GM21786 (cell line): Measurements from ENCODE around the gene NPM3.

ENCODE experiments used
- ATAC-seq: cut with Tn5 transposase; IDR thresholded peaks from one replicate; pipeline ENCODE4 v1.9.1; 2021; ENCODE audit not compliant: unreplicated experiment

Gene NPM3

DNA sequence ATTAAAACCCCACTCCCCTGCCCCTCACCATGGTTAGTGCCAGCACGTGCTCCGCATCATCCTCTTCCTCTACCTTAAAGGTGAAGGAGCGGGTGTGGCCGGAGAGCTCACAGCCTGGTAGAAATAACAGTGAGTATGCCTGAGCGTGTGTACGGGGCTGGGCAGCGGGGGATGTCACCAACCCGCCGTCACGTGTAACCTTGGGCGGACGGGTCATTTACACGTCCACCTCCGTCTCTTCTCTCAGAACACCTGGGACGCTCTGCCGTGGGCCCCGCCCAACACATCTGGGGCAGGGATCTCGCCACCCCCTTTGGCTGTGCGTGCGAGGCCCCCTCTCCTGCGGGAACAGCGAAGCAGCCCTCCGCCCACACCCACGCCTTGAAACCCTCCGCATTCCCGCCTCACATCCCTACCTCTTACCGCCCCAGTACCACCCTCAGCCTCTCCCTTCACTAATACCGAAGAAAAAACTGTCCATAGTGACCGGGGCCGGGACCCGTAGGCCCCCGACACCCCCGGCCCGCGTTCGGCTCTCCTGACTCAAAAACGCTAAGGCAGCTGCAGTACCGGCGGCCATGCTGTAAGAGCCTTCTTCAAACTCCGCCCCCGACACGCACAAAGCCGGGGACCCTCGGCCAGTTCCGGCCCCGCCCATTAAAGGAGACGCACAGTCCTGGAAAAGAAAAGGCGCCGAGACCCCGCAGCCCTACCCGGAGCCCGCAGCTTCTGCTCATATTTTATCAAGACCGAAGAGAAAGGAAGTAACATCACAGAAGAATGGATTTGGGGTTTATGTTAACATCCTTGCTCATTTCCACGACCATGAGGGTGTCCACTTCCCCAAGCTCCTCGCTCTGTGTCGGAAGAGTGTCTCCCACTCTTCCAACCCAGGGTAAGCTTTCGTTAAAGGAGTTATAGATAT lies at the start of gene NPM3:
TSS of gene NPM3 (minus strand) at position 636 of the 925 bp plus-strand sequence. CDS start at position 580, 56 bp downstream.
- peak; percentile 75 for ATAC-seq

GRCh38 chr10:101832325-101832771 lies 49.1 kb upstream of the NPM3 start:
- ATAC-seq: no peak

DNA sequence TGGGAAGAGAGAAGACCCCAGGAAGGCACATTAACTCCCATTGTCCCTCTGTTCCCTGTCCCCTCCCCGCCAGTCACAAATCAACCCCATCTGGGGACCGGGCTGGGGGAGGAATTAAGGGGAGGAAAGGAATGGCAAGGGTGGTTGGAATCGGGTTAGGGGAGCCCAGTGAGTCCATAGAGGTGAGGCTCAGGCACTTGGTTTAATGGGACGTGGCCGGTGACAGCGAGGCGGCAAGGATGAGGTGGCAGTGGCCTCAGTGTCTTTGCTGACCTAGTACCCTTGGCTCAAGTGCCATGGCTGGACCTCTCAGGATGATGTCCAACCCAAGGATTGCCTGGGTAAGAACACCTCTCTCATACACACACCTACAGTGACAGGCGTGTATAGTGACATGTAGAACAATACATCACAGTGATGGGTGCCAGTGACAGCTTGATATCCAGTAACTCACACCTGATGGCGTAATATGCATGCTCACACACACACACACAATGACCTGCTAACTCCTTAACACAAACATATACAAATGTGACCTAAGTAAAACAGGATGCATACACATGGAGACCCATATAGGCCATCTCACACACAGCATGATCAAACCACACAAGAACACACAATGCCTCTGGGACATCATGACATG lies 48.0 kb upstream of the NPM3 start:
- ATAC-seq: no peak

GRCh38 chr10:101830322-101831168 lies 47.3 kb upstream of the NPM3 start:
- ATAC-seq: peak; percentile 65

GRCh38 chr10:101829561-101830315 lies 46.5 kb upstream of the NPM3 start:
- ATAC-seq: no peak

GRCh38 chr10:101828766-101829551 lies 45.7 kb upstream of the NPM3 start:
- ATAC-seq: no peak

DNA sequence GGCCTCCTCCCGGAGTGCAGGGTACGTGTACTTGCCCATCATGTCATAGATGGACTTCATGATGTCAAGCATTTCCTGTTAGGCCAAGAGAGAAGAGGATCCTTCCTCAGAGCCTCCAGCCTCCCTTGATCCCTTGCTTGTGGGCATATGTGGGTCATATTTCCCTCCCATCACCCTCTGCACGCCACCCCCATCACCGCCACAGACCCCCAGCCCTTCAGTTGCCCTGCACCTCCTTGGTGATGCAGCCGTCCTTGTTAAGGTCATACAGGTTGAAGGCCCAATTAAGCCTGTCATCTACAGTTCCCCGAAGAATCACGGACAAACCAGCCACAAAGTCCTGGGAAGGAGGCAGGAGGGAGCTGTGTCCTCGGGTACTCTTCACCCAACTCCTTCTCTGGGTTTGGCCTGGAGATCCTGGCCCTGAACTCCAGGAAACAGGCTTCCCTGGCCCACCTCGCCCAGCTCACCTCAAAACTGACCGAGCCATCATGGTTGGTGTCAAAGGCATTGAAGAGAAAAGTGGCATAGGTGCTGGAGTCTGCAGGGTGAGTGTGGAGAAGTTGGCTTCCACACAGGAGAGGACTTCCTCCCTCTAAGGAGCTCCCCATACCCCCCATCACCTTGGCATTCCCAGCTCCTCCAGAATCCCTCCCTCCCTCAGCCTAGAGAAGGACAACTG lies 44.8 kb upstream of the NPM3 start:
- no peak for ATAC-seq

GRCh38 chr10:101826852-101827434 lies 43.7 kb upstream of the NPM3 start:
- ATAC-seq: no peak

GRCh38 chr10:101824736-101825135 lies 41.5 kb upstream of the NPM3 start:
- no peak for ATAC-seq

DNA sequence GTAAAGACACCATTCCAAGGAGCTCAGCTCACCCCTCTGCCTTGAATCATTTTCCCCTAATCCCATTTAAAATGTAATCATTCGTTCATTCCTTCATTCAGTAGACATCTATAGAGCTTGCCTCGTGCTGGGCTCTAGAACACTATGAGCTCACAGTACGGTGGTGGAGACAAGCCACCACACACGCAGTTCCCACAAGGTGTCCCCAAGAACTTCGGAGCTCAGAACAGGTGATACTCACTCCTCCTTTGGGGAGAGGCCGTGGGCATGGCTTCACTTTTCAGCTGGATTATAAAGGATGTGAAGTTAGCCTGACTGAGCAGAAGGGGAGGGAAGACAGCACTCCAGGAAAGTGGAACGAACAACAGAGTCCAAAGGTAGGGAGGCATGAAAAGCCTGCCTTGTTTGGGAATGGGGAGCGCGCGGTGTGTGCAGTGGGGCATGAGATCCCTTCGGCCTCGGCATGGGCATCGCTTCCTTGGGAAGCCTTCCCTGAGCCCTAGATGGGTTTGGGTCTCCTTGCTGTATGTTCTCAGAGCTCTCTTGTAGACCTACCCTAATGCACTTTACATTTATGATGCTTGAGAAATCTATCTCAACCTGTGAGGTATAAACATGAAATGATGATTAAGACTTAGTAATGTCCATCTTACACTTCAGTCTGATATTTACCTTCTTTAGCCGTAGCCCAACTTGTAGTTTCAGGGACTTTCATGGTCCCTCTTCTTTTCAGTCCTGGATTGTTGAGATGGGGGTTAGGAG lies 35.8 kb upstream of the NPM3 start:
- peak; percentile 19 for ATAC-seq

DNA sequence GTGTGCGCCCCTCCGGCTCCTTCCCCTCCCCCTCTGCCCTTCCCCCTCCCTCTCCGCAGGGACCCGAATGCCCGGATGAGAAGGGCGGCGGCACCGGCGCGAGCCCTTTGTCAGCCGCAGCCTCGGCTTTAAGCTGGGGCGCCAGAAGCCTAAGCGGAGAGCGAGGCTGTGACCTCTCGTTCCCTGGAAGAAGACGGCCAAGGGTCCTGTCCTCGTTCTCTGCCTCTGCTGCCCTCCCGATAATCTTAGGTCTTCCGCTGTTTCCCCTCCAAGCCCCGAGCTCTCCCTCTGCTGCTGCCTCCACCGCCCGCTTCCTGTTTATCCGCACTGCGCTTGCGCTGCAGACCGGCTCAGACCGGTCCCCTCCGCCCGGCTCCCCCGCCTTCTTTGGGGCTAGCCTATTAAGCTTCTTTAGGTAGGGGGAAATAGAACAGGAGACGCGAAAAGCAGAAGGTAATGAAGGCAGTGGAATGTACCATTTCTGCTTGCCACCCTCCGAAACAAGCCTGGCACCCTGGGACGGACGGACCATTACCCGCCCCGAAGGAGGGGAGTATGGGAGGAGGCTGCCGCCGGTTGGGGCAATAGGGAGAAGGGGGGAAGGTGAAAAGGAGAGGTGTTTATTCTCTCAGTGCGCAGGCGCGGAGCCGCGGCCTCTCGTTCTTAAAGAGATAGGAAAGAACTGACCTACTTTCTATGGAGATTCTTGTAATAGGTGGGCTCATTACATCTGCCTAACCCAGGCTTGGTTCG lies 35.0 kb upstream of the NPM3 start, which contains the start of gene OGA:
TSS of gene OGA (minus strand) at position 326 of the 753 bp plus-strand sequence. CDS start 422 bp downstream, outside the sequence.
- ATAC-seq: peak; percentile 87

DNA sequence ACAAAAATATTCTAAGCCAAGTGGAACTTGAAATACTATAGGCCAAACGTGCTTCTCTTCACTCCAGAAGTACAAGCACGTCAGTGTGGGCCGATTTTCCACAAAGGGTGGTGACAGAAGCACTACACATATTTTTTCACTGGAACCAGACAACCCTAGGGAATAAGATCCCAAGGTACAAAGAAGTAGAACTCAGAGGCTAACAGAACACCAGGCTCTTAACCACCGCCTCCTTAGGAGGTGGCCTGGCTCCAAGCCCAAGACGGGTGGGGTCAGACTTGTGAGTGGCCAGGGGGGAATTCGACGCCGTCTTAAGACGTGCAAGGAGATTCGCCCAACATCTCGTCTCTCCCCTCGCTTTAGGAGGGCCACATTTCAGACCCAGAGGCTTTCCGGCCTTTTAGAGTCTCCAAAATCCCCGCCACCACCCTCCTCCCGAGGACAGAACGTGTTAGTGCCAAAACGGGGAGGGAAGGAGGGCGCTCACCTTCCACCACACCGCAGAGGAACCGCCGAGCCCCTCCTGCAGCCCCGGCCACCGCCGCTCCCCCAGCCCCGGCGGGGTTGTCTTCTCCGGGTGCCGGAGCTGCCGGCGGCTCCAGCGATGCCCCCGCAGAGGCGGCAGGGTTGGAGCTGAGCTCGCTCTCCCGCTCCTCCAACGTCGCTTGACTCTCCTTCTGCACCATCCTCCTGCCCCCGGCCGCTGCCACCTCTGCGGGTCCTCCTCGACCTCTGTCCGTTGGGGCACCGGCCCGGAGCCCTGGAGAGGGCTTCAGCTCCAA lies 34.3 kb upstream of the NPM3 start:
- no peak for ATAC-seq

DNA sequence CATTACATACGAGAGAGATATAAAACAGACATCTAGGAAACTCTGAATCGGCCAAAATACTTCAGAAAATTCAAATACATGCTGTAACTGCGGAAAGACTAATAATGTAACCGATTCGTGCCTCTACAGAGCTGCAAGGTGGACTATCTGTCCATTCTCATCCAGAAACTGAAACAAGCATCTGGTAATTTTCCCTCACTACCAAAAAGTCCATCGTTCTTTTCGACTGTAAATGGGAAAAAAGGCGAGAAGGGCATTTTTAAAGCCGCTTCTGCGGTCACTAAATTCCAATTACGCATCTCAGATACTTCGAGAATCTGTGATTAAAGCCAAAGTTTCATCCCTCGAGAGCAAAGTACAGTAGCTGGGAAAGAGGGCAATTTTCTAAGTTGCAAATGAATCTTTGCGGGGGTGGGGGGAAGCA lies 33.7 kb upstream of the NPM3 start:
- no peak for ATAC-seq

DNA sequence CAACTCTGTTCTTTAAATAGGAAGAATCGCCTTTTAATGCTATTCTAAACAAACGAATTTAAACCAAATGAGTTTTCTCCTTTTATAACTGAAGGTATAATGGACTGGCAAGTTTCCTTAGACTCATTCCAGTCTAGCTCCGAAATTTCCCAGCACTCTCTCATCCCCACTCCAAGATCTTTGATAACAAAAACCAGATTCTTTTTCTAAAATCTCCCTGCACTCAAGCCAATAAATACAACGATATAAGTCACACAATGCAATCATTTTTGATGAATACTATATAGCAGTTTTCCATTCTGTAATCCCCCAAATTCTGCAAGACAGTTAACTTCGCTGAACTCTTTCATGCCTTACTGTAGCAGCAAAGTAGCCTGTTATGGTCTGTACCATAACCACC lies 33.1 kb upstream of the NPM3 start:
- ATAC-seq: no peak

- ATAC-seq: peak; percentile 31
These were observed 31.3 kb upstream of the NPM3 start for GRCh38 chr10:101814466-101815071.

- ATAC-seq: no peak
These were observed 29.4 kb upstream of the NPM3 start for GRCh38 chr10:101812606-101813005.
